ENCODE data around the gene FGFR1OP2. TPM values are rescaled to one million over a fixed set of nuclear protein-coding genes. Genes with fewer than 3 reads are reported as not detected.

FGFR1OP2 gene
- total and polyA plus RNA-seq, 2 donors (not counting 1 experiment from before 2014, with no cell fraction given): 36.4 to 60.8 TPM

DNA sequence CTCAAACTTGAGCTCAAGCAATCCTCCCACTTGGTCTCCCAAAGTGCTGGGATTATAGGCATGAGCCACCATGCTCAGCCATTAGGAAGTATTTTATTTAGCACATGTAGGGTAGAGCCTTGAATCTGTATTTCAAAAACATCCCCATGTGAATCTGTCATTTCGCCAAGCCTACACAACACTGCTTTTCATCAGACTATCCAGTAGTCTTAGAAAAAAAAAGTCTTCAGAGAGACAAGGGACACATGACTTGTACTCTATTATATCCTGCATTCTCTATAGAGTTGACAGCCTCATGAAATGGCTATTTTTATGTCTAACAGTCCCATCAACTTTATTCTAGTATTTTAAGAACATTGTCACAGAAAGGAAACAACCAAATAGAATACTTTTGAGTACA lies 40.5 kb downstream of the FGFR1OP2 start:
- Histone ChIP-seq H3K4me1 (ENCODE audit: control insufficient read depth, extremely low read depth, insufficient read depth, low read length) (no peaks in the 10 kb centered on the region), H3K9ac (ENCODE audit: insufficient read depth, low read length) (no peak overlapping the region), H3K9me3 (ENCODE audit: control insufficient read depth, insufficient read depth, low read depth, low read length) (no peaks in the 10 kb centered on the region), H3K79me2 (ENCODE audit: control insufficient read depth, insufficient read depth, low read length) (no peaks in the 10 kb centered on the region), H3K36me3 (ENCODE audit: control insufficient read depth, insufficient read depth, low read length) (no peaks in the 10 kb centered on the region), H2AFZ (ENCODE audit: low read length) (no peak overlapping the region), H3K4me3 (replicated peaks in 1 of 4; ENCODE audit: control extremely low read depth in 1 of 4, insufficient read depth in 1 of 4, low read depth in 3 of 4, low read length in 4 of 4) (no peak overlapping the region), H3K27ac (ENCODE audit: insufficient read depth, low read length) (no peak overlapping the region), H3K27me3 (ENCODE audit: control insufficient read depth, insufficient read depth, low read length) (no peaks in the 10 kb centered on the region), H4K20me1 (ENCODE audit: control insufficient read depth, extremely low read depth, insufficient read depth, low read length) (no peaks in the 10 kb centered on the region), H3K4me2 (ENCODE audit: extremely low read depth, insufficient read depth, low read length) (no peak overlapping the region)
- TF ChIP-seq EZH2 (IDR thresholded peaks at IDR 0.05; ENCODE audit: low read length, missing control alignments) (no peak), CTCF (conservative IDR thresholded peaks at IDR 0.05 in 1 of 2, IDR thresholded peaks at IDR 0.05 in 1 of 2; ENCODE audit: low read depth in 1 of 2, low read length in 2 of 2) (no peak)
- no peak for DNase-seq (ENCODE audit: low read depth in 2 of 2)

DNA sequence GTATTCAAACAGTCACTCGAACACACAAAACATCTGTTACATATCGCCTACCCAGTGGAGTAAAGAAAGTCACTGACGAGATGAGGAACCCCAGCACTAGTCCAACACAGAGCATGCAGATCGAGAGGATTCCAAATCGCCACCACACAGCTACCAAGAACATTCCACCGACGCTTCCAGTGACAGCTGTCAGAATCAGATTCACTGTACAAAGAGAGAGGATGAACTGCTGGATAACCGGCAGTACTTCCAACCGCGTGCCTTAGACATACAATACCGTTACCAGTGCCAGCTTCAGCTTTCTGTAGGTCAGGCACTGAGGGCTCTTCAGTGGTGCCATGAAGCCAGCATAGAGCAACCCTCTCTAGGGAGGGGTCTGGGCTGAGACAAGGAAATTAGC lies 41.5 kb downstream of the FGFR1OP2 start:
- Histone ChIP-seq H3K4me1 (ENCODE audit: control insufficient read depth, extremely low read depth, insufficient read depth, low read length) (no peaks in the 10 kb centered on the region), H3K9ac (ENCODE audit: insufficient read depth, low read length) (no peak overlapping the region), H3K27ac (ENCODE audit: insufficient read depth, low read length) (no peak overlapping the region), H3K79me2 (ENCODE audit: control insufficient read depth, insufficient read depth, low read length) (no peaks in the 10 kb centered on the region), H3K36me3 (ENCODE audit: control insufficient read depth, insufficient read depth, low read length) (no peaks in the 10 kb centered on the region), H3K9me3 (ENCODE audit: control insufficient read depth, insufficient read depth, low read depth, low read length) (no peaks in the 10 kb centered on the region), H3K27me3 (ENCODE audit: control insufficient read depth, insufficient read depth, low read length) (no peaks in the 10 kb centered on the region), H3K4me2 (ENCODE audit: extremely low read depth, insufficient read depth, low read length) (no peak overlapping the region), H2AFZ (ENCODE audit: low read length) (no peak overlapping the region), H3K4me3 (replicated peaks in 1 of 4; ENCODE audit: control extremely low read depth in 1 of 4, insufficient read depth in 1 of 4, low read depth in 3 of 4, low read length in 4 of 4) (no peak overlapping the region), H4K20me1 (ENCODE audit: control insufficient read depth, extremely low read depth, insufficient read depth, low read length) (no peaks in the 10 kb centered on the region)
- no peak for DNase-seq (ENCODE audit: low read depth in 2 of 2)
- TF ChIP-seq EZH2 (IDR thresholded peaks at IDR 0.05; ENCODE audit: low read length, missing control alignments): no peak
- TF ChIP-seq CTCF (conservative IDR thresholded peaks at IDR 0.05 in 1 of 2, IDR thresholded peaks at IDR 0.05 in 1 of 2; ENCODE audit: low read depth in 1 of 2, low read length in 2 of 2): no peak

GRCh38 chr12:26982866-26983265 lies 44.6 kb downstream of the FGFR1OP2 start:
- Histone ChIP-seq H3K4me3 (replicated peaks in 1 of 4; ENCODE audit: control extremely low read depth in 1 of 4, insufficient read depth in 1 of 4, low read depth in 3 of 4, low read length in 4 of 4) (no peak overlapping the region), H4K20me1 (ENCODE audit: control insufficient read depth, extremely low read depth, insufficient read depth, low read length) (no peaks in the 10 kb centered on the region), H3K9me3 (ENCODE audit: control insufficient read depth, insufficient read depth, low read depth, low read length) (no peaks in the 10 kb centered on the region), H3K27ac (ENCODE audit: insufficient read depth, low read length) (no peak overlapping the region), H2AFZ (ENCODE audit: low read length) (no peak overlapping the region), H3K4me2 (ENCODE audit: extremely low read depth, insufficient read depth, low read length) (no peak overlapping the region), H3K36me3 (ENCODE audit: control insufficient read depth, insufficient read depth, low read length) (no peaks in the 10 kb centered on the region), H3K27me3 (ENCODE audit: control insufficient read depth, insufficient read depth, low read length) (no peaks in the 10 kb centered on the region), H3K4me1 (ENCODE audit: control insufficient read depth, extremely low read depth, insufficient read depth, low read length) (no peaks in the 10 kb centered on the region), H3K9ac (ENCODE audit: insufficient read depth, low read length) (no peak overlapping the region), H3K79me2 (ENCODE audit: control insufficient read depth, insufficient read depth, low read length) (no peaks in the 10 kb centered on the region)
- no peak for DNase-seq (ENCODE audit: low read depth in 2 of 2)
- TF ChIP-seq CTCF (conservative IDR thresholded peaks at IDR 0.05 in 1 of 2, IDR thresholded peaks at IDR 0.05 in 1 of 2; ENCODE audit: low read depth in 1 of 2, low read length in 2 of 2) (no peak), EZH2 (IDR thresholded peaks at IDR 0.05; ENCODE audit: low read length, missing control alignments) (no peak)

All from fibroblast of lung (primary cell).